Endothelial cell of umbilical vein (primary cell): ENCODE results near the gene ZC3H18. TPM values are rescaled to one million over a fixed set of nuclear protein-coding genes. Genes with fewer than 3 reads are reported as not detected.

Experiments used
- BruUV-seq: library from RNA; stranded (reverse); fragments of 400-500 nt; replicated peaks from 2 replicates; lab custom pipeline; 2021; lab: Mats Ljungman, UMichigan
- CTCF ChIA-PET: fragments of 300-600, 350-600 bp; sonication (Branson Sonifier 250); formaldehyde crosslinking; loops from one replicate; lab custom pipeline; 2021; ENCODE audit warnings: antibody characterized with exemption, inconsistent platforms; lab: Charles Lee
- POLR2A ChIA-PET: fragments of 300-600, 350-600 bp; sonication (Branson Sonifier 250); formaldehyde crosslinking; loops from one replicate; lab custom pipeline; 2021; ENCODE audit warnings: antibody characterized with exemption, inconsistent platforms; lab: Charles Lee
- DNase-seq: peaks from one replicate; pipeline ENCODE4 v3.0.0-alpha.2; 2011; ENCODE audit warnings: low read depth, low spot score
- FAIRE-seq: peaks from 2 replicates; lab custom pipeline; 2011; peaks lifted over from hg19 to GRCh38; lab: Jason Lieb, UNC
- H2AFZ ChIP-seq: 2 replicates; pipeline ENCODE4 v1.6.0; 2012; ENCODE audit warnings: low read depth, low read length, control low read depth, inconsistent platforms
- H3K27ac ChIP-seq: 2 replicates; pipeline ENCODE4 v1.5.1; 2011; ENCODE audit warnings: low read depth, mild to moderate bottlenecking, control low read depth, low read length, moderate library complexity; ENCODE audit not compliant: insufficient read depth
- H3K27me3 ChIP-seq, 2 experiments: 2 replicates each; pipeline versions ENCODE4 v1.6.0 to v1.6.1; 2011; ENCODE audit warnings: low read length in 2 of 2, mixed read lengths in 1 of 2; ENCODE audit not compliant: control insufficient read depth in 2 of 2, insufficient read depth in 2 of 2
- H3K36me3 ChIP-seq, 2 experiments: 2 replicates in 1 of 2; 3 replicates in 1 of 2; pipeline ENCODE4 v1.5.1; 2011; ENCODE audit warnings: low read length in 2 of 2, mild to moderate bottlenecking in 1 of 2, moderate library complexity in 1 of 2; ENCODE audit not compliant: control insufficient read depth in 2 of 2, insufficient read depth in 2 of 2; ENCODE audit errors: extremely low read depth in 1 of 2
- H3K4me1 ChIP-seq: 3 replicates; pipeline ENCODE4 v1.5.1; 2011; ENCODE audit warnings: mild to moderate bottlenecking, low read length; ENCODE audit not compliant: control insufficient read depth, insufficient read depth; ENCODE audit errors: extremely low read depth
- H3K4me2 ChIP-seq: 2 replicates; pipeline ENCODE4 v1.6.1; 2011; ENCODE audit warnings: low read length, control low read depth, mixed read lengths; ENCODE audit not compliant: insufficient read depth
- H3K4me3 ChIP-seq, 3 experiments: fragments of 200-600 bp in 1 of 3; sonication (generic), shearing (Covaris generic) in 1 of 3; replicated peaks in 1 of 3; 2 replicates each; pipeline ENCODE4 v1.5.1; 2011 to 2016; ENCODE audit warnings: control low read depth in 3 of 3, low read length in 3 of 3, mild to moderate bottlenecking in 2 of 3, inconsistent platforms in 1 of 3, low read depth in 1 of 3, moderate library complexity in 1 of 3; ENCODE audit not compliant: insufficient read depth in 1 of 3
- H3K79me2 ChIP-seq: 2 replicates; pipeline ENCODE4 v1.6.0; 2012; ENCODE audit warnings: low read length, inconsistent platforms; ENCODE audit not compliant: control insufficient read depth, insufficient read depth
- H3K9ac ChIP-seq: replicated peaks from 2 replicates; pipeline ENCODE3; 2011; ENCODE audit warnings: low read length, control low read depth; ENCODE audit not compliant: insufficient read depth; ENCODE audit errors: extremely low read depth
- H3K9me1 ChIP-seq: replicated peaks from 3 replicates; pipeline ENCODE4 v1.6.0; 2011; ENCODE audit warnings: mild to moderate bottlenecking, low read length; ENCODE audit not compliant: control insufficient read depth, insufficient read depth; ENCODE audit errors: extremely low read depth
- H3K9me3 ChIP-seq: replicated peaks from 2 replicates; pipeline ENCODE4 v1.5.1; 2012; ENCODE audit warnings: low read length, inconsistent platforms; ENCODE audit not compliant: control insufficient read depth, insufficient read depth
- H4K20me1 ChIP-seq: replicated peaks from 2 replicates; pipeline ENCODE3; 2011; ENCODE audit warnings: mild to moderate bottlenecking, low read length; ENCODE audit not compliant: control insufficient read depth, insufficient read depth; ENCODE audit errors: extremely low read depth
- EZH2 ChIP-seq: IDR thresholded peaks from 2 replicates; pipeline ENCODE4 v1.6.1; 2012; ENCODE audit warnings: borderline replicate concordance, low read depth, mild to moderate bottlenecking, moderate library complexity, low read length, inconsistent platforms; ENCODE audit not compliant: severe bottlenecking
- FOS ChIP-seq: IDR thresholded peaks from 2 replicates; pipeline ENCODE4 v1.6.1; 2011; ENCODE audit warnings: mild to moderate bottlenecking, low read length, moderate library complexity, borderline replicate concordance; ENCODE audit not compliant: insufficient read depth
- GATA2 ChIP-seq: IDR thresholded peaks from 2 replicates; pipeline ENCODE4 v1.7.0; 2011; ENCODE audit warnings: low read depth, mild to moderate bottlenecking, moderate library complexity, mixed read lengths, low read length; ENCODE audit not compliant: insufficient read length, insufficient read depth
- JUN ChIP-seq: IDR thresholded peaks from 2 replicates; pipeline ENCODE4 v1.6.1; 2011; ENCODE audit warnings: borderline replicate concordance, low read depth; ENCODE audit not compliant: insufficient read length, insufficient read depth
- dilution Hi-C: fragments of 300-500 bp; cut with MboI; formaldehyde crosslinking; loops from one replicate; pipeline ENCODE4 v1.15.0; 2019; ENCODE audit warnings: low sequenced_read_pairs; ENCODE audit not compliant: extremely low pct_ligation_motif_present
- intact Hi-C: fragments of 100-400 bp; cut with micrococcal nuclease; formaldehyde crosslinking; loops from one replicate; pipeline ENCODE4 v1.10.0; 2022
- polyA plus RNA-seq, 4 experiments: library from polyadenylated mRNA; depleted of rRNA in 3 of 4; stranded (reverse) in 3 of 4; unstranded in 1 of 4; fragments of >200 nt; gene quantifications; 2 replicates each; pipeline versions ENCODE4 v1.2.1 to v1.2.3, GENCODE V29; 2011 to 2012; ENCODE audit warnings: missing spikeins in 1 of 4
- total RNA-seq: library from RNA; stranded (reverse); gene quantifications from 2 replicates; pipeline ENCODE4 v1.2.3, GENCODE V29; 2021
- TF ChIP-seq, protein P1 (sequence below), 2 donors: IDR thresholded peaks; 1 replicate in 1 of 2; 2 replicates in 1 of 2; pipeline ENCODE4 v1.5.1; 2011; ENCODE audit warnings: low read length in 2 of 2, mild to moderate bottlenecking in 2 of 2, moderate library complexity in 2 of 2, control low read depth in 1 of 2, inconsistent platforms in 1 of 2, low read depth in 1 of 2; ENCODE audit not compliant: insufficient read depth in 1 of 2; ENCODE audit errors: extremely low read depth in 1 of 2

The ZC3H18 gene
- total and polyA plus RNA-seq, 2 donors (not counting 3 experiments of a cell fraction or from before 2014, with no cell fraction given): 12.1 to 52.8 TPM

GRCh38 chr16:88635671-88636319, 65.6 kb downstream of the ZC3H18 start:
- POLR2A ChIA-PET: no interaction called here
- H3K4me3 ChIP-seq: no peak overlapping the region
- no peak overlapping the region for H3K4me2 ChIP-seq
- H4K20me1 ChIP-seq: no peaks in the 10 kb centered on the region
- H2AFZ ChIP-seq: no peak overlapping the region
- FAIRE-seq: no peak
- intact Hi-C loops: loop anchor here (2.0 kb wide), 1 partner anchor 27 kb away; the partner anchor contains the start of gene MVD
- dilution Hi-C loops: no loop called here
- no peaks in the 10 kb centered on the region for H3K9me1 ChIP-seq
- DNase-seq: no peak
- no peak for TF ChIP-seq GATA2
- TF ChIP-seq EZH2: no peak
- TF ChIP-seq, protein P1, sequence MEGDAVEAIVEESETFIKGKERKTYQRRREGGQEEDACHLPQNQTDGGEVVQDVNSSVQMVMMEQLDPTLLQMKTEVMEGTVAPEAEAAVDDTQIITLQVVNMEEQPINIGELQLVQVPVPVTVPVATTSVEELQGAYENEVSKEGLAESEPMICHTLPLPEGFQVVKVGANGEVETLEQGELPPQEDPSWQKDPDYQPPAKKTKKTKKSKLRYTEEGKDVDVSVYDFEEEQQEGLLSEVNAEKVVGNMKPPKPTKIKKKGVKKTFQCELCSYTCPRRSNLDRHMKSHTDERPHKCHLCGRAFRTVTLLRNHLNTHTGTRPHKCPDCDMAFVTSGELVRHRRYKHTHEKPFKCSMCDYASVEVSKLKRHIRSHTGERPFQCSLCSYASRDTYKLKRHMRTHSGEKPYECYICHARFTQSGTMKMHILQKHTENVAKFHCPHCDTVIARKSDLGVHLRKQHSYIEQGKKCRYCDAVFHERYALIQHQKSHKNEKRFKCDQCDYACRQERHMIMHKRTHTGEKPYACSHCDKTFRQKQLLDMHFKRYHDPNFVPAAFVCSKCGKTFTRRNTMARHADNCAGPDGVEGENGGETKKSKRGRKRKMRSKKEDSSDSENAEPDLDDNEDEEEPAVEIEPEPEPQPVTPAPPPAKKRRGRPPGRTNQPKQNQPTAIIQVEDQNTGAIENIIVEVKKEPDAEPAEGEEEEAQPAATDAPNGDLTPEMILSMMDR (IDR thresholded peaks at IDR 0.05; ENCODE audit: extremely low read depth in 1 of 2, insufficient read depth in 1 of 2, low read depth in 1 of 2, low read length in 2 of 2): no peak
- no peak for TF ChIP-seq JUN
- no peak for TF ChIP-seq FOS
- H3K27ac ChIP-seq: no peak overlapping the region
- no peak overlapping the region for H3K9ac ChIP-seq
- BruUV-seq: no TSS peak
- no peaks in the 10 kb centered on the region for H3K36me3 ChIP-seq
- peaks cover 9 to 19% of the 10 kb centered on the region in 2 experiments for H3K27me3 ChIP-seq
- no peaks in the 10 kb centered on the region for H3K9me3 ChIP-seq
- no peaks in the 10 kb centered on the region for H3K79me2 ChIP-seq
- peaks cover 8% of the 10 kb centered on the region for H3K4me1 ChIP-seq
- CTCF ChIA-PET: interaction anchor here (1.3 kb wide), 1 partner anchor 49 kb away, joined by 3 read pairs; no protein-coding TSS in a partner anchor
